ENCODE results near the gene THAP4. TPM values are rescaled to one million over a fixed set of nuclear protein-coding genes. Genes with fewer than 3 reads are reported as not detected.
"Not testable (repeated sequence)": the region's sequence is repeated elsewhere in the genome, so short reads cannot be mapped to it uniquely, and the experiment has no call there.

THAP4 gene
- total and polyA plus RNA-seq, 3 experiments from 2014 or later, result 42.3 to 51.9 (median 51.4) TPM

- no peak overlapping the region for H3K27ac ChIP-seq (ENCODE audit: low read depth, low read length)
- Mint-ChIP-seq H3K9me3 (no peaks in the 10 kb centered on the region), H3K4me3 (no peak overlapping the region), H3K27me3 (no peaks in the 10 kb centered on the region), H3K4me1 (peaks cover 6 to 14% (median 14%) of the 10 kb centered on the region in 3 donors), H3K36me3 (peaks cover 0 to 71% (median 0%) of the 10 kb centered on the region in 3 donors), H3K27ac (no peak overlapping the region)
- no peak overlapping the region for H3K4me3 ChIP-seq (ENCODE audit: low read length)
- POLR2A ChIA-PET, result no interaction called here
- H3K36me3 ChIP-seq (ENCODE audit: insufficient read depth, low read length), result no peaks in the 10 kb centered on the region
- H3K9me3 ChIP-seq (ENCODE audit: low read length), result no peaks in the 10 kb centered on the region
- DNase-seq, result no peak
- H3K4me1 ChIP-seq (ENCODE audit: insufficient read depth, low read length), result no peaks in the 10 kb centered on the region
- CTCF ChIA-PET, result interaction anchor here (2.5 kb wide), 1 partner anchor 9 kb away, joined by 8 read pairs; no protein-coding TSS in a partner anchor
- H3K27me3 ChIP-seq (ENCODE audit: insufficient read depth, low read length, poor library complexity, severe bottlenecking), result no peaks in the 10 kb centered on the region
Measured at GRCh38 chr2:241668839-241669238, 31.9 kb upstream of the THAP4 start.

- Histone ChIP-seq H3K4me3 (ENCODE audit: low read length) (no peak overlapping the region), H3K9me3 (ENCODE audit: low read length) (no peaks in the 10 kb centered on the region), H3K36me3 (ENCODE audit: insufficient read depth, low read length) (no peaks in the 10 kb centered on the region), H3K27me3 (ENCODE audit: insufficient read depth, low read length, poor library complexity, severe bottlenecking) (no peaks in the 10 kb centered on the region), H3K27ac (ENCODE audit: low read depth, low read length) (no peak overlapping the region), H3K4me1 (ENCODE audit: insufficient read depth, low read length) (no peaks in the 10 kb centered on the region)
- CTCF ChIA-PET, result interaction anchor here (2.5 kb wide), 1 partner anchor 9 kb away, joined by 8 read pairs; no protein-coding TSS in a partner anchor
- DNase-seq, result no peak
- no peak overlapping the region for H3K4me3 Mint-ChIP-seq
- H3K27ac Mint-ChIP-seq, result no peak overlapping the region
- peaks cover 3 to 9% (median 9%) of the 10 kb centered on the region in 3 donors for H3K4me1 Mint-ChIP-seq
- POLR2A ChIA-PET, result no interaction called here
- H3K9me3 Mint-ChIP-seq, result no peaks in the 10 kb centered on the region
- H3K36me3 Mint-ChIP-seq, result peaks cover 0 to 66% (median 0%) of the 10 kb centered on the region in 3 donors
- H3K27me3 Mint-ChIP-seq, result no peaks in the 10 kb centered on the region
Measured at GRCh38 chr2:241668354-241668753, 31.4 kb upstream of the THAP4 start.

- Histone ChIP-seq H3K4me1 (ENCODE audit: insufficient read depth, low read length) (no peaks in the 10 kb centered on the region), H3K9me3 (ENCODE audit: low read length) (no peaks in the 10 kb centered on the region), H3K27ac (ENCODE audit: low read depth, low read length) (no peak overlapping the region), H3K36me3 (ENCODE audit: insufficient read depth, low read length) (peaks cover 4% of the 10 kb centered on the region), H3K4me3 (ENCODE audit: low read length) (no peak overlapping the region), H3K27me3 (ENCODE audit: insufficient read depth, low read length, poor library complexity, severe bottlenecking) (no peaks in the 10 kb centered on the region)
- Mint-ChIP-seq H3K9me3 (no peaks in the 10 kb centered on the region), H3K4me1 (peaks cover 3 to 9% (median 5%) of the 10 kb centered on the region in 3 donors), H3K36me3 (peaks cover 0 to 61% (median 0%) of the 10 kb centered on the region in 3 donors), H3K27ac (no peak overlapping the region), H3K27me3 (no peaks in the 10 kb centered on the region), H3K4me3 (no peak overlapping the region)
- ChIA-PET POLR2A (no interaction called here), CTCF (no interaction called here)
- DNase-seq, result no peak
Measured at GRCh38 chr2:241666627-241667400, 29.9 kb upstream of the THAP4 start.

GRCh38 chr2:241665731-241666440 lies 28.9 kb upstream of the THAP4 start:
- no peaks in the 10 kb centered on the region for H3K4me1 ChIP-seq (ENCODE audit: insufficient read depth, low read length)
- H3K4me3 ChIP-seq (ENCODE audit: low read length), result no peak overlapping the region
- H3K9me3 ChIP-seq (ENCODE audit: low read length), result no peaks in the 10 kb centered on the region
- no peak overlapping the region for H3K27ac ChIP-seq (ENCODE audit: low read depth, low read length)
- ChIA-PET CTCF (no interaction called here), POLR2A (no interaction called here)
- H3K4me1 Mint-ChIP-seq, result peaks cover 3 to 9% (median 5%) of the 10 kb centered on the region in 3 donors
- peak overlapping the region in 2 of 8 donors; percentile 31 to 54 for H3K27ac Mint-ChIP-seq
- no peaks in the 10 kb centered on the region for H3K27me3 ChIP-seq (ENCODE audit: insufficient read depth, low read length, poor library complexity, severe bottlenecking)
- no peak overlapping the region for H3K4me3 Mint-ChIP-seq
- H3K9me3 Mint-ChIP-seq, result no peaks in the 10 kb centered on the region
- no peaks in the 10 kb centered on the region for H3K27me3 Mint-ChIP-seq
- peaks cover 0 to 60% (median 2%) of the 10 kb centered on the region in 3 donors for H3K36me3 Mint-ChIP-seq
- DNase-seq, result no peak
- peaks cover 10% of the 10 kb centered on the region for H3K36me3 ChIP-seq (ENCODE audit: insufficient read depth, low read length)

GRCh38 chr2:241662731-241663130 lies 25.8 kb upstream of the THAP4 start:
- POLR2A ChIA-PET; H3K27me3 Mint-ChIP-seq; H3K4me3 ChIP-seq (ENCODE audit: low read length); H3K27me3 ChIP-seq (ENCODE audit: insufficient read depth, low read length, poor library complexity, severe bottlenecking); H3K27ac Mint-ChIP-seq; DNase-seq; H3K27ac ChIP-seq (ENCODE audit: low read depth, low read length); H3K4me3 Mint-ChIP-seq; CTCF ChIA-PET; H3K4me1 ChIP-seq (ENCODE audit: insufficient read depth, low read length); H3K9me3 Mint-ChIP-seq; H3K9me3 ChIP-seq (ENCODE audit: low read length); H3K4me1 Mint-ChIP-seq: not testable (repeated sequence)
- H3K36me3 Mint-ChIP-seq, result peaks cover 0 to 61% (median 13%) of the 10 kb centered on the region in 3 donors
- peaks cover 17% of the 10 kb centered on the region for H3K36me3 ChIP-seq (ENCODE audit: insufficient read depth, low read length)

- Histone ChIP-seq H3K4me1 (ENCODE audit: insufficient read depth, low read length) (no peaks in the 10 kb centered on the region), H3K36me3 (ENCODE audit: insufficient read depth, low read length) (peaks cover 17% of the 10 kb centered on the region), H3K27me3 (ENCODE audit: insufficient read depth, low read length, poor library complexity, severe bottlenecking) (no peaks in the 10 kb centered on the region), H3K4me3 (ENCODE audit: low read length) (no peak overlapping the region), H3K27ac (ENCODE audit: low read depth, low read length) (no peak overlapping the region), H3K9me3 (ENCODE audit: low read length) (no peaks in the 10 kb centered on the region)
- Mint-ChIP-seq H3K27ac (peak overlapping the region in 2 of 8 donors; percentile 60 to 83), H3K4me1 (peaks cover 3 to 7% (median 5%) of the 10 kb centered on the region in 3 donors), H3K27me3 (no peaks in the 10 kb centered on the region), H3K4me3 (no peak overlapping the region), H3K9me3 (no peaks in the 10 kb centered on the region), H3K36me3 (peaks cover 0 to 63% (median 15%) of the 10 kb centered on the region in 3 donors)
- ChIA-PET POLR2A (no interaction called here), CTCF (no interaction called here)
- DNase-seq, result no peak
Measured at GRCh38 chr2:241660593-241661213, 23.7 kb upstream of the THAP4 start.

GRCh38 chr2:241659150-241659739 lies 22.3 kb upstream of the THAP4 start:
- H3K4me3 Mint-ChIP-seq, result peak overlapping the region in 1 of 7 donors; percentile 70
- peak in 1 of 5 donors; percentile 17 for DNase-seq

More at GRCh38 chr2:241659150-241659739, 22.3 kb upstream of the THAP4 start:
- Mint-ChIP-seq H3K36me3 (peaks cover 0 to 76% (median 21%) of the 10 kb centered on the region in 3 donors), H3K27me3 (peaks cover 0 to 1% of the 10 kb centered on the region in 2 donors), H3K27ac (no peak overlapping the region), H3K4me1 (no peaks in the 10 kb centered on the region), H3K9me3 (no peaks in the 10 kb centered on the region)
- peaks cover 25% of the 10 kb centered on the region for H3K36me3 ChIP-seq (ENCODE audit: insufficient read depth, low read length)
- H3K9me3 ChIP-seq (ENCODE audit: low read length), result no peaks in the 10 kb centered on the region
- ChIA-PET CTCF (interaction anchor here (0.6 to 1.6 kb wide), 6 partner anchors 10 to 43 kb away, joined by 3 to 8 read pairs (median 3); partner anchors contain the start of gene ING5), POLR2A (interaction anchor here (0.6 kb wide), 1 partner anchor 745 kb away, joined by 3 read pairs; no protein-coding TSS in a partner anchor)
- no peak overlapping the region for H3K27ac ChIP-seq (ENCODE audit: low read depth, low read length)
- H3K4me1 ChIP-seq (ENCODE audit: insufficient read depth, low read length), result no peaks in the 10 kb centered on the region
- no peaks in the 10 kb centered on the region for H3K27me3 ChIP-seq (ENCODE audit: insufficient read depth, low read length, poor library complexity, severe bottlenecking)
- no peak overlapping the region for H3K4me3 ChIP-seq (ENCODE audit: low read length)

All from CD8-positive, alpha-beta memory T cell (primary cell).